ENCODE measurements around the gene AKT3. TPM values are rescaled to one million over a fixed set of nuclear protein-coding genes. Genes with fewer than 3 reads are reported as not detected.

The AKT3 gene
- total RNA-seq, 1 experiment from 2014 or later = 133 TPM

- H4K20me1 ChIP-seq (ENCODE audit: insufficient read depth) = no peaks in the 10 kb centered on the region; the same call in 1 of the 2 replicates
- H3K9me2 ChIP-seq (ENCODE audit: insufficient read depth) = no peaks in the 10 kb centered on the region
- H3F3A ChIP-seq (ENCODE audit: insufficient read depth, low read depth) = peaks cover 3% of the 10 kb centered on the region; the same call in 1 of the 2 replicates
- H3K4me1 ChIP-seq (replicated peaks; ENCODE audit: insufficient read depth) = 0 out of 2 replicates have a peak, but pooled peaks cover 14% of the 10 kb centered on the region
- peaks cover 64% of the 10 kb centered on the region for H3K79me2 ChIP-seq (ENCODE audit: low read depth)
- no peaks in the 10 kb centered on the region for H3K9me3 ChIP-seq (ENCODE audit: insufficient read depth, low read depth)
- no peak overlapping the region for H2AFZ ChIP-seq
- no peak overlapping the region for H3K4me2 ChIP-seq
- CTCF ChIA-PET = interaction anchor here (0.6 kb wide), 1 partner anchor 636 kb away, joined by 4 read pairs; no protein-coding TSS in a partner anchor
- H3K27me3 ChIP-seq (ENCODE audit: insufficient read depth, low read depth) = no peaks in the 10 kb centered on the region
- POLR2A ChIA-PET (ENCODE audit: unreplicated experiment) = interaction anchor here (0.9 kb wide), 1 partner anchor 409 kb away, joined by 4 read pairs; no protein-coding TSS in a partner anchor
- 0 out of 2 replicates have a peak, but pooled peaks cover 5% of the 10 kb centered on the region for H3K36me3 ChIP-seq (ENCODE audit: low read depth)
- no peak overlapping the region; the same call in 1 of the 2 replicates for H3K27ac ChIP-seq
- no TSS peak for BruUV-seq (replicated peaks)
- H3K4me3 ChIP-seq = no peak overlapping the region
- intact Hi-C loops (cut with micrococcal nuclease; ENCODE audit: unreplicated experiment) = no loop called here
- no peak for DNase-seq
- TF ChIP-seq EZH2 (IDR thresholded peaks at IDR 0.05; ENCODE audit: low read depth) (no peak), CTCF (conservative IDR thresholded peaks at IDR 0.05) (no peak)
These were observed 56.7 kb downstream of the AKT3 start for GRCh38 chr1:243793298-243793697.

- TF ChIP-seq CTCF (conservative IDR thresholded peaks at IDR 0.05) = no peak
- no peak for TF ChIP-seq EZH2 (IDR thresholded peaks at IDR 0.05; ENCODE audit: low read depth)
- DNase-seq = no peak
- Histone ChIP-seq H3K4me2 (no peak overlapping the region), H2AFZ (no peak overlapping the region), H3K79me2 (ENCODE audit: low read depth) (peaks cover 68% of the 10 kb centered on the region), H3K9me2 (ENCODE audit: insufficient read depth) (no peaks in the 10 kb centered on the region), H3K4me1 (replicated peaks; ENCODE audit: insufficient read depth) (peaks cover 18% of the 10 kb centered on the region), H3K36me3 (ENCODE audit: low read depth) (0 out of 2 replicates have a peak, but pooled peaks cover 5% of the 10 kb centered on the region), H4K20me1 (ENCODE audit: insufficient read depth) (no peaks in the 10 kb centered on the region; the same call in 1 of the 2 replicates), H3K27ac (no peak overlapping the region; the same call in 1 of the 2 replicates), H3K4me3 (no peak overlapping the region), H3F3A (ENCODE audit: insufficient read depth, low read depth) (peaks cover 3% of the 10 kb centered on the region; the same call in 1 of the 2 replicates), H3K27me3 (ENCODE audit: insufficient read depth, low read depth) (no peaks in the 10 kb centered on the region), H3K9me3 (ENCODE audit: insufficient read depth, low read depth) (no peaks in the 10 kb centered on the region)
- CTCF ChIA-PET = no interaction called here
- BruUV-seq (replicated peaks) = no TSS peak
- intact Hi-C loops (cut with micrococcal nuclease; ENCODE audit: unreplicated experiment) = no loop called here
- POLR2A ChIA-PET (ENCODE audit: unreplicated experiment) = interaction anchor here (0.6 to 0.9 kb wide), 2 partner anchors 409 to 448 kb away, joined by 4 read pairs; no protein-coding TSS in a partner anchor
These were observed 57.2 kb downstream of the AKT3 start for GRCh38 chr1:243792891-243793290.

GRCh38 chr1:243792401-243792800 is 57.6 kb downstream of the AKT3 start:
- DNase-seq = no peak
- BruUV-seq (replicated peaks) = no TSS peak
- Histone ChIP-seq H3K79me2 (ENCODE audit: low read depth) (peaks cover 68% of the 10 kb centered on the region), H3K9me3 (ENCODE audit: insufficient read depth, low read depth) (no peaks in the 10 kb centered on the region), H2AFZ (no peak overlapping the region), H4K20me1 (ENCODE audit: insufficient read depth) (no peaks in the 10 kb centered on the region; the same call in 1 of the 2 replicates), H3K4me3 (no peak overlapping the region), H3K4me1 (replicated peaks; ENCODE audit: insufficient read depth) (peaks cover 23% of the 10 kb centered on the region), H3K27ac (no peak overlapping the region), H3F3A (ENCODE audit: insufficient read depth, low read depth) (peaks cover 2% of the 10 kb centered on the region; the same call in 1 of the 2 replicates), H3K4me2 (no peak overlapping the region), H3K36me3 (ENCODE audit: low read depth) (0 out of 2 replicates have a peak, but pooled peaks cover 5% of the 10 kb centered on the region), H3K27me3 (ENCODE audit: insufficient read depth, low read depth) (no peaks in the 10 kb centered on the region), H3K9me2 (ENCODE audit: insufficient read depth) (no peaks in the 10 kb centered on the region)
- ChIA-PET POLR2A (ENCODE audit: unreplicated experiment) (interaction anchor here (0.6 to 0.9 kb wide), 5 partner anchors 9 to 480 kb away, joined by 3 to 9 read pairs (median 4); no protein-coding TSS in a partner anchor), CTCF (interaction anchor here (0.6 kb wide), 1 partner anchor 9 kb away, joined by 3 read pairs; no protein-coding TSS in a partner anchor)
- intact Hi-C loops (cut with micrococcal nuclease; ENCODE audit: unreplicated experiment) = no loop called here
- TF ChIP-seq EZH2 (IDR thresholded peaks at IDR 0.05; ENCODE audit: low read depth) (no peak), CTCF (conservative IDR thresholded peaks at IDR 0.05) (no peak)

Data from PC-9 (cell line).